Ishikawa (cell line): ENCODE measurements around the gene SAMD8.

Source experiments
- CEBPB ChIP-seq: IDR thresholded peaks from 2 replicates; pipeline ENCODE4 v1.6.1; 2012
- CREB1 ChIP-seq: IDR thresholded peaks from 2 replicates; pipeline ENCODE4 v1.6.1; 2012; ENCODE audit warnings: low read depth
- EGR1 ChIP-seq: IDR thresholded peaks from 2 replicates; pipeline ENCODE4 v1.6.1; 2012
- EP300 ChIP-seq: IDR thresholded peaks from 2 replicates; pipeline ENCODE4 v1.6.1; 2012; ENCODE audit warnings: borderline replicate concordance
- FOXM1 ChIP-seq: IDR thresholded peaks from 2 replicates; pipeline ENCODE4 v1.6.1; 2012; ENCODE audit warnings: low read depth, borderline replicate concordance
- NFIC ChIP-seq: IDR thresholded peaks from 2 replicates; pipeline ENCODE4 v1.6.1; 2012
- RAD21 ChIP-seq: IDR thresholded peaks from 2 replicates; pipeline ENCODE4 v1.6.1; 2012; ENCODE audit warnings: low read depth
- REST ChIP-seq: IDR thresholded peaks from 2 replicates; pipeline ENCODE4 v1.6.1; 2012; ENCODE audit warnings: low read depth, mild to moderate bottlenecking
- TAF1 ChIP-seq: IDR thresholded peaks from 2 replicates; pipeline ENCODE4 v1.6.1; 2012; ENCODE audit warnings: low read depth, mild to moderate bottlenecking
- TCF12 ChIP-seq: IDR thresholded peaks from 2 replicates; pipeline ENCODE4 v1.6.1; 2012; ENCODE audit warnings: low read depth
- TEAD4 ChIP-seq: IDR thresholded peaks from 2 replicates; pipeline ENCODE4 v1.6.1; 2012
- USF1 ChIP-seq: IDR thresholded peaks from 2 replicates; pipeline ENCODE4 v1.6.1; 2012
- YY1 ChIP-seq: IDR thresholded peaks from 2 replicates; pipeline ENCODE4 v1.6.1; 2012; ENCODE audit warnings: low read depth
- ZBTB7A ChIP-seq: IDR thresholded peaks from 2 replicates; pipeline ENCODE4 v1.6.1; 2012; ENCODE audit warnings: low read depth
- TF ChIP-seq, protein P1 (sequence below): IDR thresholded peaks from 2 replicates; pipeline ENCODE4 v1.6.1; 2012

Gene SAMD8

GRCh38 chr10:75226656-75227055 lies 115.2 kb downstream of the SAMD8 start:
- TF ChIP-seq EGR1, result no peak
- TF ChIP-seq NFIC, result no peak
- no peak for TF ChIP-seq TEAD4
- no peak for TF ChIP-seq CEBPB
- no peak for TF ChIP-seq EP300
- TF ChIP-seq FOXM1, result no peak
- no peak for TF ChIP-seq TAF1
- no peak for TF ChIP-seq RAD21
- no peak for TF ChIP-seq USF1
- TF ChIP-seq REST, result no peak
- TF ChIP-seq YY1, result no peak
- TF ChIP-seq CREB1, result no peak
- TF ChIP-seq TCF12, result no peak

- TF ChIP-seq ZBTB7A (no peak), CREB1 (no peak), TCF12 (no peak), USF1 (no peak), TEAD4 (no peak), CEBPB (no peak), REST (no peak)
Observed at GRCh38 chr10:75228278-75228677, 116.8 kb downstream of the SAMD8 start.

GRCh38 chr10:75228834-75229233 lies 117.4 kb downstream of the SAMD8 start:
- TF ChIP-seq, protein P1, sequence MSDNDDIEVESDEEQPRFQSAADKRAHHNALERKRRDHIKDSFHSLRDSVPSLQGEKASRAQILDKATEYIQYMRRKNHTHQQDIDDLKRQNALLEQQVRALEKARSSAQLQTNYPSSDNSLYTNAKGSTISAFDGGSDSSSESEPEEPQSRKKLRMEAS, result no peak
- TF ChIP-seq NFIC, result no peak
- TF ChIP-seq EP300, result no peak
- no peak for TF ChIP-seq TEAD4
- no peak for TF ChIP-seq CREB1
- no peak for TF ChIP-seq USF1
- no peak for TF ChIP-seq RAD21
- no peak for TF ChIP-seq FOXM1
- no peak for TF ChIP-seq REST
- TF ChIP-seq YY1, result no peak
- TF ChIP-seq CEBPB, result no peak
- TF ChIP-seq TCF12, result no peak
- TF ChIP-seq TAF1, result no peak
- TF ChIP-seq EGR1, result no peak
- TF ChIP-seq ZBTB7A, result no peak

GRCh38 chr10:75229971-75230370 lies 118.5 kb downstream of the SAMD8 start:
- TF ChIP-seq NFIC (no peak), REST (no peak), CREB1 (no peak)
